NT2/D1 (cell line): ENCODE data around the gene VEGFC.

Source experiments
- SUZ12 ChIP-seq: IDR thresholded peaks from 2 replicates; pipeline ENCODE4 v1.6.1; 2011; ENCODE audit not compliant: insufficient read length, insufficient read depth; ENCODE audit errors: extremely low read depth
- YY1 ChIP-seq: IDR thresholded peaks from 2 replicates; pipeline ENCODE4 v1.6.1; 2011; ENCODE audit not compliant: insufficient read length, insufficient read depth
- ZNF274 ChIP-seq: IDR thresholded peaks from 2 replicates; pipeline ENCODE4 v1.6.1; 2011; ENCODE audit warnings: mild to moderate bottlenecking, low read depth, low read length

DNA sequence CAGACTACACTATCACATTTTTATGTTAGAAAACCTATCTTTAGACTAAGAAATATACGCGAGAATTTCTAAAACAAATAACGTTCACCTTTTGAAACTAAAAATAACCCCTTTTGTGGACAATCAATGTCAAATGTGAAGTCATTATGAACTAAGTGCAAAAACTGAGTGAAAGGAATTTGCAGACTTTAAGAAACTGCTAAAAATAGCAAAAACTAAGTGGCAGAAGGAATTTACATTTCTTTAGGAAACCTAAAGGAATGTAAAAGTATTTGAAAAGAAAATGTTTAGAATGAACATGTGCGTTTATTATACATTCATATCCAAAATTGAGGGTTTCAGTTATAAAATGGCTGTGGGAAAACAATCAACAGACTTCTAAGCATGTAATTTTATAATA, 58.3 kb downstream of the VEGFC start:
- TF ChIP-seq ZNF274 = no peak
- no peak for TF ChIP-seq YY1
- no peak for TF ChIP-seq SUZ12
